Stomach (tissue), 4 donors: ENCODE results near the gene PIK3R2.

Source experiments
- EP300 ChIP-seq: sonication (generic); formaldehyde crosslinking; IDR thresholded peaks from one replicate; pipeline ENCODE4 v1.6.1; 2017; ENCODE audit warnings: antibody characterized with exemption
- POLR2A ChIP-seq, 4 donors: fragments of 450-650 bp; IDR thresholded peaks; one replicate each; pipeline ENCODE4 v1.6.1; 2016; ENCODE audit warnings: antibody characterized with exemption in 4 of 4, control low read depth in 2 of 4, mild to moderate bottlenecking in 1 of 4, moderate library complexity in 1 of 4
- TF ChIP-seq, protein P1 (sequence below), 7 experiments: fragments of 450-650 bp in 4 of 7; fragments of 200-600 bp in 3 of 7; sonication (generic) in 3 of 7; IDR thresholded peaks; one replicate each; pipeline ENCODE4 v1.5.1; 2016 to 2019; ENCODE audit warnings: antibody characterized with exemption in 7 of 7, control low read depth in 2 of 7, mild to moderate bottlenecking in 1 of 7

DNA sequence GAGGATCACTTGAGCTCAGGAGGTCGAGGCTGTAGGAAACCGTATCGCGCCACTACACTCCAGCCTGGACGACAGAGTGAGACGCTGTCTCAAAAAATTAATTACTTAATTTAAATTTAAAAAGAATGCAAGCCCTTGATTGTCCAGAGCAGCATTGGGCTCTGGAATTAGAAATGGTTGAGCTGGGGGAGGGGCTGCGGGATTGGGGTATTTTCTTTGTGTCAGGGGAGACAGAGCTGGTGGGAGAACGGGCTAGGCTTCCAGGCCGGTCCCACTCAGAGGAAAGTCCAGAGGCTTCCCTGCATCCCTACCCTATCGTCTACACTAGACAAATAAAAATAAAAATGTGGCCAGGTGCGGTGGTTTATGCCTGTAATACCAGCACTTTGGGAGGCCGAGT is 53.1 kb downstream of the PIK3R2 start:
- TF ChIP-seq, protein P1, sequence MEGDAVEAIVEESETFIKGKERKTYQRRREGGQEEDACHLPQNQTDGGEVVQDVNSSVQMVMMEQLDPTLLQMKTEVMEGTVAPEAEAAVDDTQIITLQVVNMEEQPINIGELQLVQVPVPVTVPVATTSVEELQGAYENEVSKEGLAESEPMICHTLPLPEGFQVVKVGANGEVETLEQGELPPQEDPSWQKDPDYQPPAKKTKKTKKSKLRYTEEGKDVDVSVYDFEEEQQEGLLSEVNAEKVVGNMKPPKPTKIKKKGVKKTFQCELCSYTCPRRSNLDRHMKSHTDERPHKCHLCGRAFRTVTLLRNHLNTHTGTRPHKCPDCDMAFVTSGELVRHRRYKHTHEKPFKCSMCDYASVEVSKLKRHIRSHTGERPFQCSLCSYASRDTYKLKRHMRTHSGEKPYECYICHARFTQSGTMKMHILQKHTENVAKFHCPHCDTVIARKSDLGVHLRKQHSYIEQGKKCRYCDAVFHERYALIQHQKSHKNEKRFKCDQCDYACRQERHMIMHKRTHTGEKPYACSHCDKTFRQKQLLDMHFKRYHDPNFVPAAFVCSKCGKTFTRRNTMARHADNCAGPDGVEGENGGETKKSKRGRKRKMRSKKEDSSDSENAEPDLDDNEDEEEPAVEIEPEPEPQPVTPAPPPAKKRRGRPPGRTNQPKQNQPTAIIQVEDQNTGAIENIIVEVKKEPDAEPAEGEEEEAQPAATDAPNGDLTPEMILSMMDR (IDR thresholded peaks at IDR 0.05) = no peak
- no peak for TF ChIP-seq EP300
- no peak for TF ChIP-seq POLR2A (IDR thresholded peaks at IDR 0.05)
